ENCODE measurements around the gene ERVMER34-1.

ERVMER34-1 gene

GRCh38 chr4:52716364-52717151 lies 34.7 kb downstream of the ERVMER34-1 start:
- no peak for DNase-seq (ENCODE audit: low read depth, low spot score)
- no peak overlapping the region for H3K4me3 ChIP-seq (ENCODE audit: low read depth, low read length)
- CTCF ChIA-PET: interaction anchor here (2.0 kb wide), 1 partner anchor 266 kb away, joined by 8 read pairs; no protein-coding TSS in a partner anchor
- POLR2A ChIA-PET: no interaction called here
- no peak for TF ChIP-seq CTCF (IDR thresholded peaks at IDR 0.05; ENCODE audit: insufficient read depth, low read length, missing control alignments)

GRCh38 chr4:52715914-52716313 lies 35.3 kb downstream of the ERVMER34-1 start:
- POLR2A ChIA-PET: no interaction called here
- CTCF ChIA-PET: interaction anchor here (1.2 to 2.0 kb wide), 2 partner anchors 267 to 269 kb away, joined by 3 to 8 read pairs; no protein-coding TSS in a partner anchor
- TF ChIP-seq CTCF (IDR thresholded peaks at IDR 0.05; ENCODE audit: insufficient read depth, low read length, missing control alignments): no peak
- no peak for DNase-seq (ENCODE audit: low read depth, low spot score)
- H3K4me3 ChIP-seq (ENCODE audit: low read depth, low read length): no peak overlapping the region

GRCh38 chr4:52715255-52715897 lies 35.8 kb downstream of the ERVMER34-1 start:
- no peak for TF ChIP-seq CTCF (IDR thresholded peaks at IDR 0.05; ENCODE audit: insufficient read depth, low read length, missing control alignments)

GRCh38 chr4:52714597-52715254 lies 36.5 kb downstream of the ERVMER34-1 start:
- ChIA-PET POLR2A (interaction anchor here (0.6 kb wide), 1 partner anchor 237 kb away, joined by 3 read pairs; no protein-coding TSS in a partner anchor), CTCF (interaction anchor here (1.2 kb wide), 1 partner anchor 270 kb away, joined by 3 read pairs; no protein-coding TSS in a partner anchor)
- no peak for TF ChIP-seq CTCF (IDR thresholded peaks at IDR 0.05; ENCODE audit: insufficient read depth, low read length, missing control alignments)
- DNase-seq (ENCODE audit: low read depth, low spot score): no peak
- no peak overlapping the region for H3K4me3 ChIP-seq (ENCODE audit: low read depth, low read length)

More at GRCh38 chr4:52715255-52715897, 35.8 kb downstream of the ERVMER34-1 start:
- DNase-seq (ENCODE audit: low read depth, low spot score): no peak
- POLR2A ChIA-PET: interaction anchor here (0.6 kb wide), 1 partner anchor 236 kb away, joined by 3 read pairs; no protein-coding TSS in a partner anchor
- H3K4me3 ChIP-seq (ENCODE audit: low read depth, low read length): no peak overlapping the region
- CTCF ChIA-PET: interaction anchor here (1.2 to 2.0 kb wide), 2 partner anchors 267 to 269 kb away, joined by 3 to 8 read pairs; no protein-coding TSS in a partner anchor

- ChIA-PET CTCF (interaction anchor here (0.8 to 3.4 kb wide), 5 partner anchors 9 to 269 kb away, joined by 3 to 31 read pairs (median 3); no protein-coding TSS in a partner anchor), POLR2A (interaction anchor here (1.7 to 3.1 kb wide), 3 partner anchors 8 to 168 kb away, joined by 4 to 41 read pairs (median 7); no protein-coding TSS in a partner anchor)
- no peak for DNase-seq (ENCODE audit: low read depth, low spot score)
- peak overlapping the region; percentile 86 for H3K4me3 ChIP-seq (ENCODE audit: low read depth, low read length)
- TF ChIP-seq CTCF (IDR thresholded peaks at IDR 0.05; ENCODE audit: insufficient read depth, low read length, missing control alignments): no peak
These were observed 37.7 kb downstream of the ERVMER34-1 start for GRCh38 chr4:52713456-52713937.

Measured in AG04449 (cell line).